ENCODE results near the gene VAPB.

DNA sequence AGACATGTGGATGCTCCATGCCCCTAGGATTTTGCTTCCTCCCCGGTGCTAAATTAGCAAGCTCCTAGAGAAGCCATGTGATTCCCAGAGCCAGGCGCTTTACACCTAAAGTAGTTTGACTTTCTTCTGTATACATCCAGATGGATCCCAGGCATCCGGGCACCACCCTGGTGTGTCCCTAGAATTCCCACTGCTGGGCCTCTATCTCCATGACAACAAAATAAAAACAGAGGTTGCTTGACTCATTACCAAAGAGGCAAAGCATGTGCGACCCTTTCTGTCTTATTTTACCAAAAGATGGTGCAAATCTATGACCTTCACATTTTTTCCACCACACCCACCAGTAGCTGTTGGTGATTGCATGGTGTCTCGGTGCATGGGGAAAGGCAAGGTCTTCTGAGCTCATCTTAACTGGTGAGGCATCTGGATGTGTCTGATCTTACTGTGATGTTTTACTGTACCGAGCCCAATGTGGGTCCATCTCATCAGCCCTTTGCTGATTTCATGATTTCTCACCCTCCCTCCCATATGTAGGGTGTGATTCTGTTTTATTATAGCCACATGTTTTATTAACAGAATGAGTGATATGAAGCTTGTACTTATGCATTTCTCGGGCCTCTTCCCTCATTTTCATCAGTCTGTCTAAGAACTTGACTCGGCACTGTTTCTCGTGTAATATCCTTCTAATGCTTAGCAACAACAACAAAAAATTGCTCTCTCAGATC is 27.4 kb upstream of the VAPB start:
- TF ChIP-seq, protein P1, sequence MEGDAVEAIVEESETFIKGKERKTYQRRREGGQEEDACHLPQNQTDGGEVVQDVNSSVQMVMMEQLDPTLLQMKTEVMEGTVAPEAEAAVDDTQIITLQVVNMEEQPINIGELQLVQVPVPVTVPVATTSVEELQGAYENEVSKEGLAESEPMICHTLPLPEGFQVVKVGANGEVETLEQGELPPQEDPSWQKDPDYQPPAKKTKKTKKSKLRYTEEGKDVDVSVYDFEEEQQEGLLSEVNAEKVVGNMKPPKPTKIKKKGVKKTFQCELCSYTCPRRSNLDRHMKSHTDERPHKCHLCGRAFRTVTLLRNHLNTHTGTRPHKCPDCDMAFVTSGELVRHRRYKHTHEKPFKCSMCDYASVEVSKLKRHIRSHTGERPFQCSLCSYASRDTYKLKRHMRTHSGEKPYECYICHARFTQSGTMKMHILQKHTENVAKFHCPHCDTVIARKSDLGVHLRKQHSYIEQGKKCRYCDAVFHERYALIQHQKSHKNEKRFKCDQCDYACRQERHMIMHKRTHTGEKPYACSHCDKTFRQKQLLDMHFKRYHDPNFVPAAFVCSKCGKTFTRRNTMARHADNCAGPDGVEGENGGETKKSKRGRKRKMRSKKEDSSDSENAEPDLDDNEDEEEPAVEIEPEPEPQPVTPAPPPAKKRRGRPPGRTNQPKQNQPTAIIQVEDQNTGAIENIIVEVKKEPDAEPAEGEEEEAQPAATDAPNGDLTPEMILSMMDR (IDR thresholded peaks at IDR 0.05 in 8 of 11, conservative IDR thresholded peaks at IDR 0.05 in 3 of 11): no peak
- no peak for TF ChIP-seq POLR2A (IDR thresholded peaks at IDR 0.05)
